ENCODE results near the gene NRF1.

NRF1 gene

GRCh38 chr7:129675521-129675920 is 64.0 kb downstream of the NRF1 start:
- no peak for TF ChIP-seq CTCF (conservative IDR thresholded peaks at IDR 0.05; ENCODE audit: low read depth, low read length)
- H3K4me3 ChIP-seq (ENCODE audit: low read depth, low read length), result no peak overlapping the region
- no peak for DNase-seq (ENCODE audit: low read depth)

GRCh38 chr7:129676017-129676897 is 64.7 kb downstream of the NRF1 start:
- H3K4me3 ChIP-seq (ENCODE audit: low read depth, low read length), result no peak overlapping the region
- no peak for TF ChIP-seq CTCF (conservative IDR thresholded peaks at IDR 0.05; ENCODE audit: low read depth, low read length)
- no peak for DNase-seq (ENCODE audit: low read depth)

GRCh38 chr7:129677796-129678195 is 66.3 kb downstream of the NRF1 start:
- DNase-seq (ENCODE audit: low read depth), result no peak
- TF ChIP-seq CTCF (conservative IDR thresholded peaks at IDR 0.05; ENCODE audit: low read depth, low read length), result no peak
- no peak overlapping the region for H3K4me3 ChIP-seq (ENCODE audit: low read depth, low read length)

GRCh38 chr7:129678606-129679005 is 67.1 kb downstream of the NRF1 start:
- no peak for DNase-seq (ENCODE audit: low read depth)
- H3K4me3 ChIP-seq (ENCODE audit: low read depth, low read length), result no peak overlapping the region
- TF ChIP-seq CTCF (conservative IDR thresholded peaks at IDR 0.05; ENCODE audit: low read depth, low read length), result no peak

- H3K4me3 ChIP-seq (ENCODE audit: low read depth, low read length), result no peak overlapping the region
- DNase-seq (ENCODE audit: low read depth), result no peak
- no peak for TF ChIP-seq CTCF (conservative IDR thresholded peaks at IDR 0.05; ENCODE audit: low read depth, low read length)
Measured at GRCh38 chr7:129680400-129680799, 68.9 kb downstream of the NRF1 start.

GRCh38 chr7:129684777-129685176 is 73.3 kb downstream of the NRF1 start:
- peak; percentile 39 for DNase-seq (ENCODE audit: low read depth)
- no peak for TF ChIP-seq CTCF (conservative IDR thresholded peaks at IDR 0.05; ENCODE audit: low read depth, low read length)
- H3K4me3 ChIP-seq (ENCODE audit: low read depth, low read length), result no peak overlapping the region

- no peak for DNase-seq (ENCODE audit: low read depth)
- H3K4me3 ChIP-seq (ENCODE audit: low read depth, low read length), result no peak overlapping the region
- TF ChIP-seq CTCF (conservative IDR thresholded peaks at IDR 0.05; ENCODE audit: low read depth, low read length), result no peak
Measured at GRCh38 chr7:129686063-129686462, 74.5 kb downstream of the NRF1 start.

Measured in choroid plexus epithelial cell (primary cell).